GM12864 (cell line): ENCODE data around the gene SH3PXD2A.

Experiments
- DNase-seq: peaks from one replicate; pipeline ENCODE4 v3.0.0-alpha.2; 2011; ENCODE audit warnings: low read depth
- H3K4me3 ChIP-seq: 2 replicates; pipeline ENCODE4 v1.5.1; 2011; ENCODE audit warnings: mild to moderate bottlenecking, low read depth, low read length, control low read depth
- TF ChIP-seq, protein P1 (sequence below): IDR thresholded peaks from 2 replicates; pipeline ENCODE4 v1.5.1; 2011; ENCODE audit warnings: low read depth, mild to moderate bottlenecking, moderate library complexity, low read length, control low read depth, inconsistent platforms; ENCODE audit errors: missing control alignments

The SH3PXD2A gene

DNA sequence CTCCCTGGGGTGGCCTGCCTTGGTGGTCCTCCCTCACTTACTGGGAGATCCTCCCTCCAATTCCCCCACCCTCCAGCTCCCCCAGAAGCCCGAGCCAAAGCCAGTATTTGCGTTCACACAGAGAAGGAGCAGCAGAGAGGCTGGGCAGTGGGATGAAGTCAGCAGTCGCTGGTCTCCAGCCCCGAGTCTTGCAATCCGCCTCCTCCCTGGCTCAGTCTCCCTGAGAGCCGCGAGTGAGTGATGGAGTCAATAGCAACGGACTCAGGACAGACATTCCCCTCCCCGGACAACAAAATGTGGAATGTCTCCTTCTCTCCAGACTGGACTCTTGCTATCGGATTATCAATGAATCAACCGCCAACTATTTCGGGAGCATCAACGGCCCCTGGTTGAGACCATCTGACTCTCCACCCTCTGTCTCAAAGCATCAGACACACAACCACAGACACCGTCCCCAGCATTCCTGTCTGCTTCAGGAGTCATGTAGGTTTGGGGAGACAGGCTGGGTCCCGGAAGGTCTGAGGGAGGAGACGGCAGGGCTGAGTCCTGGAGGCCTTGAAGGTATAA lies 178.4 kb downstream of the SH3PXD2A start:
- DNase-seq: no peak
- H3K4me3 ChIP-seq: no peak overlapping the region
- TF ChIP-seq, protein P1, sequence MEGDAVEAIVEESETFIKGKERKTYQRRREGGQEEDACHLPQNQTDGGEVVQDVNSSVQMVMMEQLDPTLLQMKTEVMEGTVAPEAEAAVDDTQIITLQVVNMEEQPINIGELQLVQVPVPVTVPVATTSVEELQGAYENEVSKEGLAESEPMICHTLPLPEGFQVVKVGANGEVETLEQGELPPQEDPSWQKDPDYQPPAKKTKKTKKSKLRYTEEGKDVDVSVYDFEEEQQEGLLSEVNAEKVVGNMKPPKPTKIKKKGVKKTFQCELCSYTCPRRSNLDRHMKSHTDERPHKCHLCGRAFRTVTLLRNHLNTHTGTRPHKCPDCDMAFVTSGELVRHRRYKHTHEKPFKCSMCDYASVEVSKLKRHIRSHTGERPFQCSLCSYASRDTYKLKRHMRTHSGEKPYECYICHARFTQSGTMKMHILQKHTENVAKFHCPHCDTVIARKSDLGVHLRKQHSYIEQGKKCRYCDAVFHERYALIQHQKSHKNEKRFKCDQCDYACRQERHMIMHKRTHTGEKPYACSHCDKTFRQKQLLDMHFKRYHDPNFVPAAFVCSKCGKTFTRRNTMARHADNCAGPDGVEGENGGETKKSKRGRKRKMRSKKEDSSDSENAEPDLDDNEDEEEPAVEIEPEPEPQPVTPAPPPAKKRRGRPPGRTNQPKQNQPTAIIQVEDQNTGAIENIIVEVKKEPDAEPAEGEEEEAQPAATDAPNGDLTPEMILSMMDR: no peak

DNA sequence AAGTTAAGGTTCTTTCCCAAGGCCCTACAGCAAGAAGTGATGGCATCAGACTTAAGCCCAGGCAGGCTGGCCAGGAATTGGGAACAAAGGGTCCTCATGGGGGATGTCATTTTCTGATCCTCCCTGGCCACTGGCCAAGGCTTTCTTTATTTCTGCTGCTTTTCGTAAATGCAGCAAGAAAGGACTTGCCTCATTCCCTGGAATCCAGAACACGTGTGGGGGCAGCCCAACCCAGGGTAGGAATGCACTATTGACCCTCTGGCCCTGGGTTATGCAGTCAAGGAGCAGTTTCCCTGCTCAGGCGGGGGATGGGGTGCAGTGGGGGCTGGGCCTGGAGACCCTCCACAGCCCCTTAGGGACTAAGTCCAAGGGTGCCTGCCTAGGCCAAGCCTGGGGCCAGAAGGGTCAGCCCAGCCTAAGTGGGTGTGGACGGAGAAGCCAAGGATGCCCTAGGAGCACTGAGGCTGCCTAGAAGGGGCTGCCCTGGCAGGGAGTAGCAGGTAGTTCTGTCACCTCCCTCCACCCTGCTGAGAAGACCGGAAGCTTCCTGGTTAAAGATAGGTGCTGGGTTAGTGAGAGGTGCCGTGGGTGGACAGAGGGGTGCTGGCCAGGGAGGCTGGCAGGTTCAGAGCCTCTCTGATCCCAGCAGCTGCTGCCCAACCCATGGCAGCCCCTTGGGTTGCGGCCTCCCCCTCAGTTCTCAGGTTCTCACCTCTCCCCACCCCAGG lies 179.2 kb downstream of the SH3PXD2A start:
- no peak for DNase-seq
- TF ChIP-seq, protein P1: no peak
- H3K4me3 ChIP-seq: no peak overlapping the region

GRCh38 chr10:103673606-103674005 lies 181.8 kb downstream of the SH3PXD2A start:
- no peak for DNase-seq
- TF ChIP-seq, protein P1: no peak
- no peak overlapping the region for H3K4me3 ChIP-seq

DNA sequence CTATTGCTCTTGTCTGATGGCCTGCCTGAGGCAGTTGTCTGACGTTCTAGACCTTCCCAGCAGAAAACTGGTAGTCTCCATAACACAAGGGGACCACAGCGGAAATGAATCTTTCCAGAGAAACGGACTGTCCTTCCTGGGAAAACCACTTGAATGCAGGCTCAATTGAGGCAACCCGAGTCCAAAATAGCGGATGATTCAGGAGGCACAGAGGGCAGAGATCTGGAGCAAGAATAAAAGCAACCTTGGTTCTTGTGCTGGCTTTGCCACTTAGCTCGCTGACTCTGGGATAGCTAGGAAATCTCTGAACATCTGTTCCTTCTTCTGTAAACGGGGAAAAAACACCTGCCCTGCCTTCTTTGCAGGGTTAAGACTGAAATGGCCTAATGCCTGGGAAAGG lies 183.0 kb downstream of the SH3PXD2A start:
- no peak for DNase-seq
- TF ChIP-seq, protein P1: no peak
- no peak overlapping the region for H3K4me3 ChIP-seq

DNA sequence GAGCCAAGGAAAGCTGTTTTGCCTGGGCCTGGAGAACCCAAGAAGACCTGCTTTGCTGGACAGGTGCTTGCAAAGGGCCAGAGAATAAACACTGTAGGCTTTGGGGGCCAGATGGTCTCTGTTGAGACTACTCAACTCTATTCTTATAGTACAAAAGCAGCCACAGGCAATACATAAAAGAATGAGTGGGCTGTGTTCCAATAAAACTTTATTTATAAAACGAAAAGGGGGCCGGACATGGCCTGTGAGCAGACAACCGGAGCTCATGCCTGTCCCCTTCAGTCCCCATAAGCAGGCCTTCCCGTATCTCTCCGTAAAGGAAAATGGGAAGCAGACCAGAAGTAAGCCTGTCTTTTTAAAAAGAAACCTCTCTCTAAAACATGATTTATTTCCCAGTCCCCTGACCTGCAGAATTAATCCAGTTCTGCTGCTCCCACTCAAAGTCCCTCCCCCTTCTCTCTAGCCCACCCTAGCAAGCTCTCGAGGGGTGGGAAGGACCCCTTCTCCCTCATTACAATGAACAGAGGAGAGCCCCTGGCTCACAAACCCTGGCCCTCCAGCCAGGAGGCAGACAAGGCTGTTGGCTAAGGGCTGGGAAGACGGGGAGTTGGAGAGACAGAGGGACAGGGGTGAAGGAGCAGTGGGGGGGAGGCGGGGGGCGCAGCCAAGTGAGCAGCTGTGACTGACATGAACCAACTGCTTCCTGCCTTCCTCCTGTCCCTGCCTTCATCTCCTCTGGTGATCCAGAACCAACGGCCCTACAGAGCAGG lies 184.1 kb downstream of the SH3PXD2A start:
- DNase-seq: no peak
- H3K4me3 ChIP-seq: no peak overlapping the region
- TF ChIP-seq, protein P1: no peak

DNA sequence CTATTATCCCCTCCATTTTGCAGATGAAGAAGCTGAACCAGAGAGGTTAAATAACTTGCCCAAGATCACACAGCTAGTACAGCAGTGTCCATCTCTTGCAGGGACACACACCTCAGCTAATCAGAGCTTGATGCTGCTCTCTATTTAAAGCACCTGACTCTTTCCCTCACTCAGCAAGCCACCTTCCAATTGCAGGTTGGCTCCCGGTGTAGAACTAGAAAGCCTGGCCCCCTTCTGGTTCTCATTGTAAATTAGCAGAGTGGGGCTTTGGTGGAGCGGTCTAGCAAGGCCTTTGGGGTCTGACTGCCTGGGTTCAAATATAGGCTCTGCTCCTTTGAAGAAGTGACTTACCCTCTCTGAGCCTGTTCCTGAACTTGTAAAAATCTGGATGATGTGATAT lies 185.4 kb downstream of the SH3PXD2A start:
- no peak overlapping the region for H3K4me3 ChIP-seq
- DNase-seq: no peak
- TF ChIP-seq, protein P1: no peak
